T-helper 1 cell treated with Interleukin-12 subunit alpha and Interleukin-12 subunit beta and Interleukin-4 antibody, amounts not matched to agents 30 μg/mL and 1 μg/mL, for 36 hours (primary cell): ENCODE data around the gene TOP3A.

ENCODE experiments used
- H3K27ac Mint-ChIP-seq: one replicate; pipeline ENCODE4 v1.8.0; 2021; ENCODE audit warnings: mild to moderate bottlenecking, mixed read lengths
- H3K27me3 Mint-ChIP-seq: one replicate; pipeline ENCODE4 v1.8.0; 2021; ENCODE audit warnings: low read depth, mixed read lengths
- H3K36me3 Mint-ChIP-seq: one replicate; pipeline ENCODE4 v1.8.0; 2021; ENCODE audit warnings: low read depth, mixed read lengths
- H3K4me1 Mint-ChIP-seq: one replicate; pipeline ENCODE4 v1.8.0; 2021; ENCODE audit warnings: low read depth, mixed read lengths
- H3K4me3 Mint-ChIP-seq: one replicate; pipeline ENCODE4 v1.8.0; 2021; ENCODE audit warnings: mild to moderate bottlenecking, moderate library complexity, mixed read lengths
- H3K9me3 Mint-ChIP-seq: one replicate; pipeline ENCODE4 v1.8.0; 2021; ENCODE audit warnings: mixed read lengths

The TOP3A gene

DNA sequence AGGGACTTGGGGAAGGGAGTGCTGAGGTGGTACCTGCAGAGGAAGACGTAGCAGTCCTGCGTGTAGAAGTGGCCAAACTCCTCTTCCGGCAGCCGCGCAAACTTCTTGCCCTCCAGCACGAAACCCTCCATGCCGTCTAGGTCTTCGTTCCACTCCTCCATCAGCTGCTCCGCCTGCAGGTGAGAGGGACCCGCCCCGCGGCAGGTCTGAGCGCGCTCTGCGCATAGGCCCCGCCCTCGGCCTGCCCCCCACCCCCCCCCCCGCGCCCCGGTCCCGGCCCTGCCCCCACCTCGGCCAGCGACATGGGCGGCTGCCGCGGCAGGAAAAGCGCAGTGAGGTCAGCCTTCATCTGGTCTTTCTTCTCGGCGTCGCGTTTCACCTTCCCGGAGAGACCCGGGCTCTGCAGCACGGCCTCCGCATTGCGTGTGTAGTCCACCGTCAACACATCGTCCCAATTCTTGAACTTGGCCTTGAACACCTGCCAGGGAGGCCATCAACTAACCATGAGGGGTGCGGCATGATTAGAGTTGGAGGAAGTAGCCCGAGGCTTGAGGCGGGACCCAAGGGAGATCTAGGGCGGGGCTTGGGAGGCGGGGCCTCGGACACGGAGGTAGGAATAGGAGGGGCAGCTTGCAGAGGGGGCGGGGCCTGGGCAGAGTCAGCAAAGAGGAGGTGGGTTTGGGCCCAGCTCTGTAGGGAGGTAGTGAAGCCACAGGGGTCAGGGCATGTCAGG lies 67.7 kb downstream of the TOP3A start:
- Mint-ChIP-seq H3K9me3 (no peaks in the 10 kb centered on the region), H3K4me1 (peaks cover 3% of the 10 kb centered on the region), H3K27me3 (no peaks in the 10 kb centered on the region), H3K27ac (no peak overlapping the region), H3K4me3 (no peak overlapping the region), H3K36me3 (peaks cover 29% of the 10 kb centered on the region)

DNA sequence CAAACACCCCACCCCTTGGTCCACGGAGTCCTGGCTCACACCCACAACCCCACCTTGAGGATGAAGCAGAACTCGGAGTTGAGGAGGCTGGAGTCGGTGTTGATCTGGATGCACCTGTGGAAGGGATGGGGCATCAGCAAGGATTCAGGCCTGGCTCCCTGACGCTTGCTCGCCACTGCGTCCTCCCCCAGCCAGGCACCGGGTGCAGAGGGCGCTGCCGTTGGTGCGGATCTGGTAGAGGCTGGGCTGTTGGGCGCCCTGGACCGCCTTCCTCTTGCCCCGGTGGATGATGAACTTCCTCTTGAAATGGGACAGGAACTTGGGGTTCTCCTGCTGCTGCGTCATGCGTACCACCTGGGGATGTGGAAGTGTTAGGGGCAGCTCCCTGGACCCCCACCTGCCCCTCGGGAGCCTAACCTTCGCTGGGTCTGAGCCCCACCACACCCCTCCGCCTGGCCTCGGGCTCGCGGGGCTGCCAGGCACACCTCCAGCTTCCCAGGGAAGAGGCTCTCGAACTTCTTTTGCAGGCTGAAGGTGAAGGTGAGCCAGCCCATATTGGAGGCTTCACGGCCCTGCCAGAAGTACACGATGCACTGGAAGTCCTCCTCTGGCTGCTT lies 68.6 kb downstream of the TOP3A start:
- no peaks in the 10 kb centered on the region for H3K9me3 Mint-ChIP-seq
- no peaks in the 10 kb centered on the region for H3K27me3 Mint-ChIP-seq
- H3K36me3 Mint-ChIP-seq, result peaks cover 27% of the 10 kb centered on the region
- H3K4me3 Mint-ChIP-seq, result no peak overlapping the region
- H3K4me1 Mint-ChIP-seq, result peaks cover 3% of the 10 kb centered on the region
- H3K27ac Mint-ChIP-seq, result no peak overlapping the region

DNA sequence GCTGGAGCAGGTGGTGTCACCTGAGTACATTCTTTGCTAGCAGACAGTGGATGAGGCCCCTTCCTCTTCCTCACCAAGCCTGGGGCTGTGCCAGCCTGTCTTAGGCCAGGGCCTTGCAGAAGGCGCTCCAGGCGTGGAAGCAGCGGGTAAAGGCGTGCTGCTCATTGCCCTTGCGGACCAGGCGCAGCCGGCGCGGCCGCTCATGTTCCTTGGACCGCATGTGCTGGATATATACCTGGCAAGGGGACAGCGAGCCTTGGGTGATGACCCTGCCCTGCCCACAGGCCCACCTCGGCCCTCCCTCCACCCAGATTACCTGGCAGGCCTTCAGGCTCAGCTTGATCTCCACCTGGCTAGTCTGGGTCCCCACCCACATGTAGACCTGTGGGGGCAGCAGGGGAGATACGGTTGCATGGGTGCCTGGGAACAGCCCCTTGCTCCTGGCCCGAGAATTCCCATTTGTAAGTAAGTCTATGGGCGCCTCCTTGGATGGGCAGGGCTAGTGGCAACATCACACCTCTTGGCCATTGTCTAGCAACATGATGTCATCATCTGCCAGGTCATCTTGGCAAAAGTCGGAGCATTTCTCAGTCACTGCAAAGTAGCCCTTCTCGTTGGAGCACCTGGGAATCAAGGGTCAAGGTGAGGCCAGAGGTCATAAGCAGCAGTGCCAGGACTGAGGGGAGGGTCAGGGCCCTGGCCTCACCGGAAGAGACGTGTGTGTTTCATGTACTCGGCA lies 69.6 kb downstream of the TOP3A start:
- Mint-ChIP-seq H3K27me3 (no peaks in the 10 kb centered on the region), H3K27ac (no peak overlapping the region), H3K36me3 (peaks cover 18% of the 10 kb centered on the region)

DNA sequence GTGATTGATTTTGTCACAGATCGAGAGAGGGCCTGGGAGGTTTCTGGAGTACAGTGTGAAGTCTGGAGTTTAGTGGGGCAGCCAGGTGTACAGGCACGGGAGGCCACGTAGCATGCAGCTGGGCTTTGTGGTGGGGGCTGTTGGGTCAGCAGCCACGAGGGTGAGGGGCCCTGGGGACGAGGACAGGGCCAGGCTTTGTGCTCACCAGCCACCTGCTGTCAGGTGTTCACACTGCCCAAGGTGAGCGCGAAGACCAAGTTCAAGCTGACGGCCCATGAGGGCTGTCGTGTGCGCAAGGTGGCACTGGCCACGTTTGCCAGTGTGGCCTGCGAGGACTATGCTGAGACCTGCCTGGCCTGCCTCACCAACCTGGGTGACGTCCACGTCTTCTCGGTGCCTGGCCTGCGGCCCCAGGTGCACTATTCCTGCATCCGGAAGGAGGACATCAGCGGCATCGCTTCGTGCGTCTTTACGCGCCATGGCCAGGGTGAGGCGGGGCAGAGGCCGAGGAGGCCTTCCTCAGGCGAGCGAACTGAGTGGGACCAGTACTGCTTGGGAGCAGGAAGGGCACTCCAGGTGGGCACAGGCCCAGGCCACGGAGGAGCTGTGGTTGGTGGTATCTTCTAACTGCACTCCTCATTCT lies 73.4 kb downstream of the TOP3A start:
- H3K27ac Mint-ChIP-seq, result no peak overlapping the region
- no peaks in the 10 kb centered on the region for H3K9me3 Mint-ChIP-seq
- no peaks in the 10 kb centered on the region for H3K4me1 Mint-ChIP-seq
- H3K4me3 Mint-ChIP-seq, result no peak overlapping the region
- peaks cover 7% of the 10 kb centered on the region for H3K36me3 Mint-ChIP-seq
- H3K27me3 Mint-ChIP-seq, result no peaks in the 10 kb centered on the region

More for the DNA sequence above, 69.6 kb downstream of the TOP3A start:
- Mint-ChIP-seq H3K4me1 (peaks cover 3% of the 10 kb centered on the region), H3K9me3 (no peaks in the 10 kb centered on the region), H3K4me3 (no peak overlapping the region)

DNA sequence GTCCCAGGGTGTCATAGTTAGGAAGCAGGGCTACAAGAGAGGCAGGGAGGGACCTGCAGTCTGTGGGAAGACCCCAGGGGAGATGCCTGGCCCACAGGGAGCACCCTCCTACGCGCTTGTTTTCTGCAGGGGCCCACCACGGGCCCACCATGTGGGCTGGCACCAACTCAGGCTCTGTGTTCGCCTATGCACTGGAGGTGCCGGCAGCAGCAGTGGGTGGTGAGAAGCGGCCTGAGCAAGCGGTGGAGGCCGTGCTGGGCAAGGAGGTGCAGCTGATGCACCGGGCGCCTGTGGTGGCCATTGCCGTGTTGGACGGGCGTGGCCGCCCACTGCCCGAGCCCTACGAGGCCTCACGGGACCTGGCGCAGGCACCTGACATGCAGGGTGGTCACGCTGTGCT lies 74.3 kb downstream of the TOP3A start:
- Mint-ChIP-seq H3K9me3 (no peaks in the 10 kb centered on the region), H3K4me3 (no peak overlapping the region), H3K27ac (no peak overlapping the region), H3K27me3 (no peaks in the 10 kb centered on the region), H3K36me3 (peaks cover 6% of the 10 kb centered on the region), H3K4me1 (no peaks in the 10 kb centered on the region)

DNA sequence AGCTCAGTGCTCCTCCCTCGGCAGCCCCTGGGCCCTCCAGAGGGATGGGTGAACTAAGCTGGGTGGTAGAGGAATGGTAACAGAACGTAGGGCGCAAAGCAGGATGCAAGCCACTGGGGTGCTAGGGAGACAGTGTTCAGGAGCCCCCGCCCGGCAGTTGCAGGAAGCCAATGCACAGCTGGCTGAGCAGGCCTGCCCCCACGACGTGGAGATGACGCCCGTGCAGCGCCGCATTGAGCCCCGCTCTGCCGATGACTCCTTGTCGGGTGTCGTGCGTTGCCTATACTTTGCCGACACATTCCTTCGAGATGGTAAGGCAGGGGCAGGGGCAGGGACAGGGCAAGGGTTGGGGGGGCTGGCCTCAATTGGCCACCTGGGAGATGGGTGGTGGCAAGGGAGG lies 76.5 kb downstream of the TOP3A start:
- H3K27me3 Mint-ChIP-seq, result no peaks in the 10 kb centered on the region
- H3K9me3 Mint-ChIP-seq, result no peaks in the 10 kb centered on the region
- no peak overlapping the region for H3K4me3 Mint-ChIP-seq
- H3K4me1 Mint-ChIP-seq, result no peaks in the 10 kb centered on the region
- no peak overlapping the region for H3K27ac Mint-ChIP-seq
- H3K36me3 Mint-ChIP-seq, result peaks cover 3% of the 10 kb centered on the region

DNA sequence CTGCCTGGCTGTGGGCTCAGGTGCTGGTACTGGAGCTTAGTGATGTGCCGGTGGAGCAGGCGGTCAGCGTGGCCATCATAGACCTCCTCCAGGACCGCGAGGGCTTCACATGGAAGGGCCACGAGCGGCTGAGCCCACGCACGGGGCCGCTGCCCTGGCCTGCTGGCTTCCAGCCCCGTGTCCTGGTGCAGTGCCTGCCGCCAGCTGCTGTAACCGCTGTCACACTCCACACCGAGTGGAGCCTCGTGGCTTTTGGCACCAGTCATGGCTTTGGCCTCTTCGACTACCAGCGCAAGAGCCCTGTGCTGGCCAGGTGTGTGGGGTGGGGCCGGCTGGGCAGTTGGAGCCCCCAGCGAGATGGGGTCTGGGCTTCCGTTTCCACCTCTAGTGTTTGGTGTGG lies 77.3 kb downstream of the TOP3A start:
- H3K4me1 Mint-ChIP-seq, result no peaks in the 10 kb centered on the region
- H3K36me3 Mint-ChIP-seq, result peaks cover 3% of the 10 kb centered on the region
- H3K27me3 Mint-ChIP-seq, result no peaks in the 10 kb centered on the region
- no peak overlapping the region for H3K27ac Mint-ChIP-seq
- H3K4me3 Mint-ChIP-seq, result no peak overlapping the region
- H3K9me3 Mint-ChIP-seq, result no peaks in the 10 kb centered on the region

DNA sequence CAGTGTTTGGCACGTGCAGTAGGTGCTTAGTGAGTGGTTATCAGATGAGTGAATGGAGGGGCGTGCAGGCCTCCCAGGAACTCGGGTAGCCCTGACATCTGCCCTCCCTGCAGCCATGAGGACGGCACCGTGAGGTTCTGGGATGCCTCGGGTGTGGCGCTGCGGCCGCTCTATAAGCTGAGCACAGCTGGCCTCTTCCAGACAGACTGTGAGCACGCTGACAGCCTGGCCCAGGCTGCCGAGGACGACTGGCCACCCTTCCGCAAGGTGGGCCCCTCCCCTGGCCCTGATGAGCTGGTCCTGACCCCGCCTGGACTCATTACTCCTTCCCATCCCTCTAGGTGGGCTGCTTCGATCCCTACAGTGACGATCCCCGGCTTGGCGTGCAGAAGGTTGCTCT lies 78.3 kb downstream of the TOP3A start:
- H3K36me3 Mint-ChIP-seq, result peaks cover 3% of the 10 kb centered on the region
- H3K27ac Mint-ChIP-seq, result no peak overlapping the region
- H3K9me3 Mint-ChIP-seq, result no peaks in the 10 kb centered on the region
- no peaks in the 10 kb centered on the region for H3K27me3 Mint-ChIP-seq
- H3K4me1 Mint-ChIP-seq, result no peaks in the 10 kb centered on the region
- no peak overlapping the region for H3K4me3 Mint-ChIP-seq

DNA sequence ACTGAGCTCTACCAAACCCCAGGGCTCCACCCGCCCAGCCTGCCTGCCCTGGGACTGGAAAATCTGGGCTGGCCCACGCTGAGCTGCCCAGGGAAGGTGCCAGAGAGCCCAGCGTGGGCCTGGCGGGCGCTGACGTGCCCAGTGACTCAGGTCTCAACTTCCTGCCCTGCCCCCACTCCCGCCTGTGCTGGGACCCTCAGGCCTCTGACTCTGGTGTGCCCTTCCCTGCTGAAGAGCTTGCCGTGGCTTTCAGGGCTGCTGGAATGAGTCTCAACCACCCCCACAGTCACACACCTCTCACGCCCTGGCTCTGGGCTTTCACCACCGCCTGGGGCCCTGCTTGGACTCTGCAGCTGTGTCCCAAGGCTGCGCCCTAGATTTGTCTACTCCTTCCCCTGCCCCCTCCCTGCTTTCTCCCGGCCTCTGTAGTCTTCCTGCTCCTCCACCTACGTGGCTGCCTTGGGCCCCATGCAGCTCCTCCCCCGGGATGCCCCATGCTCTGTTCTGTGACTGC lies 79.0 kb downstream of the TOP3A start:
- Mint-ChIP-seq H3K36me3 (peaks cover 3% of the 10 kb centered on the region), H3K27ac (no peak overlapping the region), H3K27me3 (no peaks in the 10 kb centered on the region), H3K9me3 (no peaks in the 10 kb centered on the region), H3K4me1 (no peaks in the 10 kb centered on the region), H3K4me3 (no peak overlapping the region)

DNA sequence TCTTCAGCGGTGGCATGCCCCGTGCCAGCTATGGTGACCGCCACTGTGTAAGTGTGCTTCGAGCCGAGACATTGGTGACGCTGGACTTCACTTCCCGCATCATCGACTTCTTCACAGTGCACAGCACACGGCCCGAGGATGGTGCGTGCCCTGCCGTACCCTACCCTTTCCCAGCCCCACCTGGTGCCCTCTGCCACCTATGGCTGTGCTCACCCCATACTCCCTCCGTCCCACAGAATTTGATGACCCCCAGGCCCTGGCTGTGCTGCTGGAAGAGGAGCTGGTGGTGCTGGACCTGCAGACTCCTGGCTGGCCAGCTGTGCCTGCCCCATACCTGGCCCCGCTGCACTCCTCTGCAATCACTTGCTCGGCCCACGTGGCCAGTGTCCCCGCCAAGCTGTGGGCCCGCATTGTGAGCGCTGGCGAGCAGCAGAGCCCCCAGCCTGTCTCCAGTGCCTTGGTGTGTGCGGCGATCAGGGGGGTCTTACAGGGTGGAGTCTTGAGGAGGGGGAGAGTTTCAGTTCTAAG lies 79.9 kb downstream of the TOP3A start:
- Mint-ChIP-seq H3K9me3 (no peaks in the 10 kb centered on the region), H3K4me3 (no peak overlapping the region), H3K4me1 (no peaks in the 10 kb centered on the region), H3K36me3 (peaks cover 3% of the 10 kb centered on the region), H3K27me3 (no peaks in the 10 kb centered on the region), H3K27ac (no peak overlapping the region)

DNA sequence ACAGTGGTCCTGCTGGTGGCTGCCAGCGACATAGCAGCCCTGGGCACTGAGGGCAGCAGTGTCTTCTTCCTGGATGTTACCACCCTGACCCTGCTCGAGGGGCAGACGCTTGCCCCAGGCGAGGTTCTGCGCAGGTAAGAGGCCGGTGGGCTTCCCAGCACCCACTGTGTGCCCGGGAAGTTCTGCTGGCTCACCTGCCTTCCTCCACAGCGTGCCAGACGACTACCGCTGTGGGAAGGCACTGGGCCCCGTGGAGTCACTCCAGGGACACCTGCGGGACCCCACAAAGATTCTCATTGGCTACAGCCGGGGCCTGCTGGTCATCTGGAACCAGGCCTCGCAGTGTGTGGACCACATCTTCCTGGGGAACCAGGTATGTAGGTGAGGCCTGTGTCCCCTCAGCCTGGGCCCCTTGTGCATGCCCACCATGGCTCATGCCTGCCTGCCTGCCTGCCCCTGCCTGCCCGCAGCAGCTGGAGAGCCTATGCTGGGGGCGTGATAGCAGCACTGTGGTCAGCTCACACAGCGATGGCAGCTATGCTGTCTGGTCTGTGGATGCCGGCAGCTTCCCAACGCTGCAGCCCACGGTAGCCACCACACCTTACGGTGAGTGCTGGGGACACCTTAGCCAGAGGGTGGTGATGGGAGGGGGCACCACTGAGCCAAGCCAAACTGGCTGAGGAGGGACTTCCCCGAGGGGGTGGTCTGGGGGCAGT lies 80.8 kb downstream of the TOP3A start:
- peaks cover 3% of the 10 kb centered on the region for H3K36me3 Mint-ChIP-seq
- H3K27me3 Mint-ChIP-seq, result no peaks in the 10 kb centered on the region
- H3K27ac Mint-ChIP-seq, result no peak overlapping the region
- H3K4me1 Mint-ChIP-seq, result no peaks in the 10 kb centered on the region
- H3K9me3 Mint-ChIP-seq, result no peaks in the 10 kb centered on the region
- no peak overlapping the region for H3K4me3 Mint-ChIP-seq

DNA sequence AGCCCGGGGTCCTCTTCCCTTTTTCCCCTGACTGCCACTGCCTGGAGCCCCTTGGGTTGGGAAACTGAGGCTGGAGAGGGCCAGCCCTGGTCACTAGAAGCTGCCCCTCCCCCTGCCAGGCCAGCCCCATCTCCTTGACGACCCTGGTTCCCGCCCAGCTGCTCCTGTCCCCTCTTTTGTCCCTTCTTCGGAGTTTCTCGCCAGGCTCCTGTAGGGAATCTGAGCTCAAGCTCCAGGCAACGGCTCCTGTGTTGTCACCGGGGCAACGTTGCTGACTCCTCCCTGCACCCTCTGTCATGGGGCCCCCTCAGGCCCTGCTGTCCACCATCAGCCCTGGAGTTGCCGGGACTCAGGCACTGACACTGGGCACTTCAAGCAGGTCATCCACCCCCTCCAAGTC lies 83.6 kb downstream of the TOP3A start:
- H3K36me3 Mint-ChIP-seq, result no peaks in the 10 kb centered on the region
- H3K27me3 Mint-ChIP-seq, result no peaks in the 10 kb centered on the region
- H3K4me3 Mint-ChIP-seq, result no peak overlapping the region
- H3K9me3 Mint-ChIP-seq, result no peaks in the 10 kb centered on the region
- no peak overlapping the region for H3K27ac Mint-ChIP-seq
- peaks cover 13% of the 10 kb centered on the region for H3K4me1 Mint-ChIP-seq

DNA sequence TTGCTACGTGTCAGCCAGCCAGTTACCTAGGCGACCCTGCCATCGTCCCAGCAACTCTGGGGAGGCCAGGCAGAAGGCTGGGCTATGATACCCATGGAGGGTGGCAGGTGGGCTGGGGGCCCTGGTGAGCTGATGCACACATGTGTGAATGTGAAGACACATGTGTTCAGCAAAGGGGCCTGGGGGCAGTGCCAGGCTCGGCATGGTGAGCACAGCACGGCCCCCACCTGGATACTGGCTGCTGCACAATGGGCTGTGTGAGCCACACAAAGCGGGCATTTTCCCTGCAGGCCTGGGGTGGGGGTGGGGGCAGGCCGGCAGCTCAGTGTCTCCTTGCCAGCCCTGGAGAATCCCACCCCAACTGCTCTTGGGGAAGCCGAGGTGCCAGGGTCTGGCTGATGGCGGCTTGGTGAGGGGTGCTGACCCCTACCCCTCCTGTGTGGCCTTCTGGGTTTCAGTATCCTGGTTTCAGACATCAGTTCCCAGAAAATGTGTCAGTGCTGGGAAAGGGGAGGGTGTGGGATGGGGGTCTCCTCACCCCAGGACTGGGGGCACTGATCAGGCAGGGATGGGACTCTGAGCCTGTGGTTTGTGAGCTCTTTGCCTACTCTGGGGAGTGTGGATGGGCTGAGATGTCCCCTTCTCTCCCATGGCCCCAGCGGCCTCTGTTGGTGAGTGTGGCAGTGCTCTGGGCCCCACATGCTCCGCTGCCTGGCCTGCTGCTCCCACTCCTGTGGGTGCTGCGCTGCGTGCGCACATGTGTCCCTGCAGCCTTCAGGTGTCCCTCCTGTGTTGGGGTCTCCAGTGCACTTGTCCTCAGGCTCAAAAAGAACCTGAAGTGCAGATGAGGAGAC lies 84.3 kb downstream of the TOP3A start:
- no peaks in the 10 kb centered on the region for H3K27me3 Mint-ChIP-seq
- no peaks in the 10 kb centered on the region for H3K9me3 Mint-ChIP-seq
- no peak overlapping the region for H3K27ac Mint-ChIP-seq
- no peak overlapping the region for H3K4me3 Mint-ChIP-seq
- no peaks in the 10 kb centered on the region for H3K36me3 Mint-ChIP-seq
- peaks cover 17% of the 10 kb centered on the region for H3K4me1 Mint-ChIP-seq
